Fibroblast of mammary gland (primary cell): ENCODE data around the gene SCRN1.
A peak's percentile ranks its signal among the peaks of the same experiment; 100 is the strongest.

Experiments used
- DNase-seq: peaks from one replicate; pipeline ENCODE4 v3.0.0-alpha.2; 2010; ENCODE audit warnings: low read depth
- H3K4me3 ChIP-seq: 2 replicates; pipeline ENCODE4 v1.5.1; 2011; ENCODE audit warnings: low read depth, mild to moderate bottlenecking, low read length, moderate library complexity; ENCODE audit not compliant: control insufficient read depth
- TF ChIP-seq, protein P1 (sequence below): conservative IDR thresholded peaks from 2 replicates; pipeline ENCODE4 v1.5.1; 2011; ENCODE audit warnings: low read depth, low read length, inconsistent platforms; ENCODE audit not compliant: control insufficient read depth, insufficient read depth

SCRN1 gene, protein sequence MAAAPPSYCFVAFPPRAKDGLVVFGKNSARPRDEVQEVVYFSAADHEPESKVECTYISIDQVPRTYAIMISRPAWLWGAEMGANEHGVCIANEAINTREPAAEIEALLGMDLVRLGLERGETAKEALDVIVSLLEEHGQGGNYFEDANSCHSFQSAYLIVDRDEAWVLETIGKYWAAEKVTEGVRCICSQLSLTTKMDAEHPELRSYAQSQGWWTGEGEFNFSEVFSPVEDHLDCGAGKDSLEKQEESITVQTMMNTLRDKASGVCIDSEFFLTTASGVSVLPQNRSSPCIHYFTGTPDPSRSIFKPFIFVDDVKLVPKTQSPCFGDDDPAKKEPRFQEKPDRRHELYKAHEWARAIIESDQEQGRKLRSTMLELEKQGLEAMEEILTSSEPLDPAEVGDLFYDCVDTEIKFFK

DNA sequence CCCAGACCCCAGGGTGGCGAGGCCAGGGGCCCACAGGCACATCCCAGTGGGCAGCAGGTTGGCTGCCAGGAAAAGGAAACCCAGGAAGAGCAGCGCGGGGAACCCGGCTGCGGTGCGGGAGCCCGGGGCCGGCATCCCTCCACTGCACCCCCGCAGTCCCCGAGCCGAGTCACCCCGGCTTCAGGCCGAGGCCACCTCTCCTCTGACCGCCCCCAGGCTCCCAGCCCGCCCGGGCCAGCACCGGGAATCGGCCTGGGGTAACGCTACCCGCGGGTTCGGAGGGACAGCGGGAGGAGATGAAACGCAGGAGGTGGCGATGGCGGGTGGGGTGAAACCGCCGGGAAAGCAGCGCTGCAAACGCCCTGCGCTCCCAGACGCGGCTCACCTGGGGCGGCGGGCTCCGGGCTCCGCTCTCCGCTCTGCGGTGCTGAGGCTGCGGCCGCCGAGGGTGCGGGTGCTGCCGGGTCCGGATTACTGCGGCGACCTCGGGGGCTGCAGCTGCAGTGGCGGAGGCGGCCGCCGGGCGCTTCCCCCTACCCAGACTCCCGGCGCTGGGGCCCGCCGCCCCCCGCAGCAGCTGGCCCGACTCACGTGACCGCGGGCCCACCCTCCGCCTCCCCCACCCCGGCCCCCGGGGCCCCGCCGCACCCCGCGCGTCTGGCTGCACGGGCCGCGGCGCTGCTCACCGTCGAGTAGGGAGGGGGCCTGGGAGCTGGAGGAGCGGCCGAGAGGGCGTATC, at the start of gene SCRN1:
Gene SCRN1 (minus strand): TSS at position 545 of the 739 bp plus-strand sequence. CDS start 20,734 bp downstream, outside the sequence.
- H3K4me3 ChIP-seq, result peak within 1 kb of the TSS; percentile 70
- no peak for DNase-seq
- TF ChIP-seq, protein P1, sequence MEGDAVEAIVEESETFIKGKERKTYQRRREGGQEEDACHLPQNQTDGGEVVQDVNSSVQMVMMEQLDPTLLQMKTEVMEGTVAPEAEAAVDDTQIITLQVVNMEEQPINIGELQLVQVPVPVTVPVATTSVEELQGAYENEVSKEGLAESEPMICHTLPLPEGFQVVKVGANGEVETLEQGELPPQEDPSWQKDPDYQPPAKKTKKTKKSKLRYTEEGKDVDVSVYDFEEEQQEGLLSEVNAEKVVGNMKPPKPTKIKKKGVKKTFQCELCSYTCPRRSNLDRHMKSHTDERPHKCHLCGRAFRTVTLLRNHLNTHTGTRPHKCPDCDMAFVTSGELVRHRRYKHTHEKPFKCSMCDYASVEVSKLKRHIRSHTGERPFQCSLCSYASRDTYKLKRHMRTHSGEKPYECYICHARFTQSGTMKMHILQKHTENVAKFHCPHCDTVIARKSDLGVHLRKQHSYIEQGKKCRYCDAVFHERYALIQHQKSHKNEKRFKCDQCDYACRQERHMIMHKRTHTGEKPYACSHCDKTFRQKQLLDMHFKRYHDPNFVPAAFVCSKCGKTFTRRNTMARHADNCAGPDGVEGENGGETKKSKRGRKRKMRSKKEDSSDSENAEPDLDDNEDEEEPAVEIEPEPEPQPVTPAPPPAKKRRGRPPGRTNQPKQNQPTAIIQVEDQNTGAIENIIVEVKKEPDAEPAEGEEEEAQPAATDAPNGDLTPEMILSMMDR, result no peak

DNA sequence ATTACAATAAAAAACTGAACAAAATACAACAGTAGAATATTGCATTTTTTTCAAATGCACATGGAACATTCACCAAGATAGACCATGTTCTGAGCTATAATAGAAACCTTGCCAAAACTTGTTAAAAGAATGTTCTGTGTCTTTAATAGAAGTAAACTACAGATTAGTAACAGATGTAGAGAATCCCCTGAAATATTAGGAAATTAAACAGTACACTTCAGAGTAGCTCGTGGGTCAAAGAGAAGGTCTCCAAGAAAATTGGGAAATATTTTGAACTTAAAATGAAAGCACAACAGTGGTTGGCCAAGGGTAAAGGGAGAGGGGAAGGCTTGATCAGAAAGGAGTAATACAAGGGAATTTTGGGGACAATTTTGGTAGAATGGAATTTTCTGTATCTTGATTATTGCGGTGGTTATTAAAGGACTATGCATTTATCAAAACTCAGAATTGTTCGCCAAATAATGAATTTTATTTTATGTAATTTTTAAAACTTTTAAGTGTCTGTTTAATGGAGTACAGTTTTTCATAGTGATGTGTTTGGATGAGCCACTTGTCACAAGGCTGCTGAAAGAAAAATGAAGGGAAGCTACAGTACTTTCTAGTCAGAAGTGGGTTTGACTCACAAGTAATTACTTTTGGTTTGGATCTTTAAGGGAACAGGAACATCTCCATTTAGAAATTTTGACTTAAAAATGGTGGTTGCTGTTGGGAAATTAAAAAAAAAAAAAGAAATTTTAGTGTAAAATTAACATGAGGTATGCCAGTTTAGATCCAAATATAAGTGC, 48.8 kb upstream of the SCRN1 start:
- H3K4me3 ChIP-seq, result peak overlapping the region; percentile 5
- peak; percentile 82 for DNase-seq
- TF ChIP-seq, protein P1, result no peak

DNA sequence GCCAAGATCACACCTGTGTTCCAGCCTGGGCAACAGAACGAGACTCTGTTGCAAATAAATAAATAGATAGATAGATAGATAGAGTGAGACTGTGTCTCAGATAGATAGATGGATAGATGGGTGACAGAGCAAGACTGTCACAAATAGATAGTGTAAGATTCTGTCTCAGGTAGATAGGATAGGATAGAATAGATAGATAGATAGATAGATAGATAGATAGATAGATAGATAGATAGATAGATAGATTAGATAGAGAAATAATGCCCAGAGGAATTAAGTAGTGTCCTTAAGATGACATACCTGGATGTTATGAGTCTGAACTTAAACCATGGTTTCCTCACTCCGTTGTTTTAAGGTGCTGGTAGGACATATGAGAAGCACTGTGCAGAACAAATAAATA, 46.6 kb upstream of the SCRN1 start:
- DNase-seq, result no peak
- H3K4me3 ChIP-seq, result no peak overlapping the region
- TF ChIP-seq, protein P1, result no peak

DNA sequence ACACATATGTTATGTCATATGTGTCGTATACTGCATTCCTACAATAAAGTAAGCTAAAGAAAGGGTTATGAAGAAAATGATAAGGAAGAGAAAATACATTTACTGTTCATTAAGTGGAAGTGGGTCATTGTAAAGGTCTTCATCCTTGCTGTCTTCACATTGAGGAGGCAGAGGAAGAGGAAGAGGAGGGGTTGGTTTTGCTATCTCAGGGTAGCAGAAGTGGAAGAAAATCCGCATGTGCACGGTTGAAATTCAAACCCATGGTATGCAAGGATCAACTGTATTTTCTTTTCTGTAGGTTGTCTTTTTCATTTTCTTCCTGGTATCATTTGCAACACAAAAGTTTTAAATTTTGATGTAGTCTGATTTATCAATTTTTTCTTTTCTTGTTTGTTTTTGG, 44.9 kb upstream of the SCRN1 start:
- no peak for DNase-seq
- H3K4me3 ChIP-seq, result no peak overlapping the region
- TF ChIP-seq, protein P1, result no peak

DNA sequence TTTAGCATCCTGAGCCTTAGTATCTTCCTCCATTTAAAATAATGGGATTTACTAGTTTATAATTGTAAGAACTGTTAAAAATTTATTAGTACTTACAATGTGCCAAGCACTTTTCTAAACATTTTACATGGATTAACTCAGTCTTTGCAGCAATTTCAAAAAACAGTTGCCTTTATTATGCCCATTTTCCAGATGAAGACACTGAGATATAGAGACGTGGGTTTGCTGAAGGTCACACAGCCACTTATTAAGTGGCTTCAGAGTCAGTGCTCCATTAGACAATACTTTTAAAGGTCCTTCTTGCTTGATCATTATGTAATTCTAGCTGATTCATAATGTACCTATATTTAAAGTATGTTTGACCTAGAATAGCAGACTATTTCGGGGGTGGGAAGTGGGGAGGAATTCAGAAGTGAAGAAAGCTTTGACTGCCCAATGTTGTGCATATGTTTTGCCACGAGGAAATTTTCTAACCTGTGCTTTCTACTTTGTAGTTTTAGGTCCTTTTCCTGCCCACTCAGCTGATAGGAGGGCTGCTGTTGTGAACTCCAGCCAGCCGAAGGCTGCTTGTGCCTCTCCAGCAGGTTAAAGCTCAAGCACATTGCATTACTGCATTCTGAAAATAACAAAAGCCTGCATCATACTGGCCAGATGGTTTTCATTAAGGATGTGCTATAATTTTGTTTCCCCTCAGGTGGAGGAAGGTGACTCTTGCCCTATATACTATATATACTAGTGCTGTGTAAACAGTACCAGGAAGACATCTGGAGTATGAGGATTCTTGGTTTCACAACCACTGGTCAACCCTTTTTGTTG, 42.9 kb upstream of the SCRN1 start:
- no peak overlapping the region for H3K4me3 ChIP-seq
- peak; percentile 81 for DNase-seq
- TF ChIP-seq, protein P1, result no peak

DNA sequence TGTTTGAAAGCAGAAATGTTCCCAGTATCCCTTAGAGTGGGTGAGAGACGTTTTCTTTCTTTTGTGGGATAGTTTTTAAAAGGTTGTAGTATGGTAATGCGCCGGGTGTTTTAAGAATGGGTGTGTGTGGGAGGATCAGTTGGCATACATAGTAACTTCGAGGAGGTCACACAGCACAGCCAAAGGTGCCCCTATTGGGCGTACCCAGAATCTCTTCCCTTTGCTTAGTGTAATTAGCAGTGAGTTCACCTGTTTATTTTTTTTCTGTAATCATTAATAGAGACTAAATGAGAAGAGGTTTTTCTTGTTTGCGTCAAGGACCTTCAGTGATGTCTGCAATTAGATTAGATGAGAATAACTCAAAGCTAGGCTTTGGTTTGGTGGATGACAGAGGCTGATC, 40.1 kb upstream of the SCRN1 start:
- no peak for DNase-seq
- peak overlapping the region; percentile 88 for H3K4me3 ChIP-seq

More for the DNA sequence above, 40.1 kb upstream of the SCRN1 start:
- TF ChIP-seq, protein P1, result no peak
